ENCODE results near the gene LKAAEAR1. TPM values are rescaled to one million over a fixed set of nuclear protein-coding genes. Genes with fewer than 3 reads are reported as not detected.

The LKAAEAR1 gene
- total RNA-seq, 2 donors from 2014 or later = 0.41 TPM; not detected in 1

GRCh38 chr20:64047968-64048401, 36.2 kb downstream of the LKAAEAR1 start:
- DNase-seq (no peak), ATAC-seq (no peak)
- intact Hi-C loops (cut with DNase I) = no loop called here

GRCh38 chr20:64047046-64047389, 37.2 kb downstream of the LKAAEAR1 start:
- intact Hi-C loops (cut with DNase I) = no loop called here
- no peak for ATAC-seq
- DNase-seq = no peak

GRCh38 chr20:64045346-64046011, 38.7 kb downstream of the LKAAEAR1 start:
- intact Hi-C loops (cut with DNase I) = no loop called here
- ATAC-seq = peak in 1 of 2 donors; percentile 26
- peak; percentile 67 for DNase-seq

GRCh38 chr20:64044484-64045247, 39.5 kb downstream of the LKAAEAR1 start:
- peak; percentile 73 for DNase-seq
- ATAC-seq = peak; percentile 45 to 62
- intact Hi-C loops (cut with DNase I) = no loop called here

GRCh38 chr20:64043768-64044167, 40.4 kb downstream of the LKAAEAR1 start:
- no peak for ATAC-seq

GRCh38 chr20:64042054-64042781, 42.0 kb downstream of the LKAAEAR1 start:
- intact Hi-C loops (cut with DNase I) = no loop called here
- DNase-seq = no peak
- ATAC-seq = no peak

More at GRCh38 chr20:64043768-64044167, 40.4 kb downstream of the LKAAEAR1 start:
- intact Hi-C loops (cut with DNase I) = no loop called here
- no peak for DNase-seq

DNA sequence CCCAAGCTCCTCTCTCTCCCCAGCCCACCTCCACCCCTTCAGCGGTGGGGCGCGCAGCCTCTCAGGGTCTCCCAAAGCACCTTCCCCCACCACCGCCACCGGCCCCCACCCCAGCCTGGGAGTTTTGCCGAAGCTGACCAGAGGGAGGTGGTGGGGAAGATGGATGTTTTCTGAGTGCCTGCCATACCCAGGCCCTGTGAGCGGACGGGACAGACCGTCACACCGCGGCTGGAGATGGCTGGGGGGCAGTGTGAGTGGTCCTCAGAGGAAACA, 42.5 kb downstream of the LKAAEAR1 start:
- no peak for ATAC-seq
- DNase-seq = no peak
- intact Hi-C loops (cut with DNase I) = loop anchor here in 1 of 2 donors (2.0 kb wide), 1 partner anchor 79 kb away; no protein-coding TSS in a partner anchor

- intact Hi-C loops (cut with DNase I) = loop anchor here in 1 of 2 donors (2.0 kb wide), 1 partner anchor 80 kb away; no protein-coding TSS in a partner anchor
- no peak for DNase-seq
Observed at GRCh38 chr20:64041040-64041780, 43.0 kb downstream of the LKAAEAR1 start.

GRCh38 chr20:64040231-64041039, 43.8 kb downstream of the LKAAEAR1 start:
- DNase-seq (no peak), ATAC-seq (no peak)
- intact Hi-C loops (cut with DNase I) = loop anchor here in 1 of 2 donors (2.0 kb wide), 1 partner anchor 80 kb away; no protein-coding TSS in a partner anchor

More at GRCh38 chr20:64041040-64041780, 43.0 kb downstream of the LKAAEAR1 start:
- no peak for ATAC-seq

GRCh38 chr20:64039293-64040160, 44.7 kb downstream of the LKAAEAR1 start:
- no peak for DNase-seq
- peak in 1 of 2 donors; percentile 47 for ATAC-seq

DNA sequence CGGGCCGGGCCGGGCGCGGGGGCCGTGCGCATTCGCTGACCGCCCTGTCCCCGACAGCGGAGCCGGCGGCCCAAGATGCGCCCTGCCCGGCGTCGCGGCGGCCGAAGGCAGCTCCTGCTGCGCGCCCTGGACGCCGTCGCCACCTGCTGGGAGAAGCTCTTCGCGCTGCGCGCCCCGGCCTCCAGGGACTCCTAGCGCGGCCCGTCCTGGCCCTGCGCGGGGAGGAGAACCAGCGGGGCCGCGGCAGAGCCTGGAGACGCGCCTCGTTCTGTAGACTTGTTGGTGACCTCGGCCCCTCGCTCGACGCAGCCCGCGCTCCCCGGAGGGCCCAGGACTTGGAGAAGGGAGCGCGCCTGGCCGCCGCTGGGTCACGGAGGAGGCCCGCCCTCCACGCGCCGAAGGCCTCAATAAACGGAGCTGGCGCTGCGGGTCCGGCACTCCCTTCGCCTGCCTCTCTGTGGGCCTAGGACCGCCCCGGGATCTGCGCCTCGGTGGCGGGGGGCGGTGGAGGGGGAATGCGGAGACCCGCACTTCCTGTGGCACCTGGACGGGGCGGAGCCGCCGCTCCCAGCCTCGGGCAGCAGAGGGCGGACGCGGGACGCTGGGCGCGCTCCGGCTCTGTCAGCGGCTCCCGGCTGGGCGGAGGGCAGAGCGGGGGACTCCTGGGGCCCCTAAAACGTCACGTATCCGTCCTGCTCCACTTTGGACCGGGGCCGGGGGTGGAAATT, 45.5 kb downstream of the LKAAEAR1 start:
- DNase-seq (peak; percentile 89), ATAC-seq (peak; percentile 85 to 86)
- intact Hi-C loops (cut with DNase I) = no loop called here

More at GRCh38 chr20:64039293-64040160, 44.7 kb downstream of the LKAAEAR1 start:
- intact Hi-C loops (cut with DNase I) = loop anchor here in 1 of 2 donors (2.0 kb wide), 1 partner anchor 81 kb away; no protein-coding TSS in a partner anchor

- DNase-seq (no peak), ATAC-seq (peak in 1 of 2 donors; percentile 9)
- intact Hi-C loops (cut with DNase I) = no loop called here
Observed at GRCh38 chr20:64038224-64038564, 46.0 kb downstream of the LKAAEAR1 start.

- intact Hi-C loops (cut with DNase I) = no loop called here
- DNase-seq (no peak), ATAC-seq (no peak)
Observed at GRCh38 chr20:64037498-64038213, 46.5 kb downstream of the LKAAEAR1 start.

DNA sequence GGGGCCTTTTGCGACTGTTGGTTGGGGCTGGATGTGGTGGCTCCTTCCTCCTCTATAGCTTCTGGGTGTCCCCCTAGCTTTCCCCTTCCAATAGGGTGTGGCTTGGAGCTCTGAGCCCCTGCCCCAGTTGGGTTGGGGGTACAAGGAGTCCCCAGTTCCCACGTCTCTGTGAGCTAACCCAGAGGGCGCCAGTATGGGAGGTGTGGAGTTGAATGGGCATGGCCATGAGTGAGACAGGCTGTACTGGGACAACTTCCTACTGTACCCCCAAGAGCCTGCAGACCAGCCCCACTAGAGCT, 47.0 kb downstream of the LKAAEAR1 start:
- no peak for ATAC-seq
- no peak for DNase-seq
- intact Hi-C loops (cut with DNase I) = no loop called here

- intact Hi-C loops (cut with DNase I) = no loop called here
- ATAC-seq (no peak), DNase-seq (no peak)
Observed at GRCh38 chr20:64036346-64037198, 47.6 kb downstream of the LKAAEAR1 start.
